Measurements from ENCODE around the gene KDM2B. TPM values are rescaled to one million over a fixed set of nuclear protein-coding genes. Genes with fewer than 3 reads are reported as not detected.

KDM2B gene
- total RNA-seq, 1 experiment from 2014 or later, result 15.5 TPM

GRCh38 chr12:121398355-121398754 lies 182.5 kb downstream of the KDM2B start:
- intact Hi-C loops (cut with micrococcal nuclease), result no loop called here
- CTCF ChIA-PET, result interaction anchor here (0.6 kb wide), 1 partner anchor 38 kb away, joined by 4 read pairs; no protein-coding TSS in a partner anchor
- POLR2A ChIA-PET, result interaction anchor here (2.3 to 5.0 kb wide), 2 partner anchors 47 to 103 kb away, joined by 5 to 119 read pairs; partner anchors contain the start of gene ANAPC5
- Mint-ChIP-seq H3K9me3 (ENCODE audit: unreplicated experiment) (no peaks in the 10 kb centered on the region), H3K27me3 (ENCODE audit: insufficient read depth, unreplicated experiment) (no peaks in the 10 kb centered on the region), H3K36me3 (ENCODE audit: insufficient read depth, unreplicated experiment) (no peaks in the 10 kb centered on the region), H3K4me1 (ENCODE audit: insufficient read depth, unreplicated experiment) (peaks cover 14% of the 10 kb centered on the region), H3K27ac (ENCODE audit: low read depth, unreplicated experiment) (no peak overlapping the region), H3K4me3 (ENCODE audit: unreplicated experiment) (peak overlapping the region; percentile 90)
- TF ChIP-seq CTCF (IDR thresholded peaks at IDR 0.05; ENCODE audit: unreplicated experiment), result no peak
- DNase-seq (ENCODE audit: unreplicated experiment), result no peak
- BruUV-seq (replicated peaks), result no TSS peak

GRCh38 chr12:121397521-121397920 lies 183.3 kb downstream of the KDM2B start:
- H3K9me3 Mint-ChIP-seq (ENCODE audit: unreplicated experiment), result no peaks in the 10 kb centered on the region
- H3K27ac Mint-ChIP-seq (ENCODE audit: low read depth, unreplicated experiment), result no peak overlapping the region
- H3K4me3 Mint-ChIP-seq (ENCODE audit: unreplicated experiment), result no peak overlapping the region
- intact Hi-C loops (cut with micrococcal nuclease), result no loop called here
- no peak for TF ChIP-seq CTCF (IDR thresholded peaks at IDR 0.05; ENCODE audit: unreplicated experiment)
- peaks cover 12% of the 10 kb centered on the region for H3K4me1 Mint-ChIP-seq (ENCODE audit: insufficient read depth, unreplicated experiment)
- no TSS peak for BruUV-seq (replicated peaks)
- H3K27me3 Mint-ChIP-seq (ENCODE audit: insufficient read depth, unreplicated experiment), result no peaks in the 10 kb centered on the region
- ChIA-PET POLR2A (no interaction called here), CTCF (no interaction called here)
- no peak for DNase-seq (ENCODE audit: unreplicated experiment)
- H3K36me3 Mint-ChIP-seq (ENCODE audit: insufficient read depth, unreplicated experiment), result no peaks in the 10 kb centered on the region

GRCh38 chr12:121392325-121392716 lies 188.5 kb downstream of the KDM2B start:
- Mint-ChIP-seq H3K36me3 (ENCODE audit: insufficient read depth, unreplicated experiment) (no peaks in the 10 kb centered on the region), H3K4me3 (ENCODE audit: unreplicated experiment) (no peak overlapping the region), H3K27ac (ENCODE audit: low read depth, unreplicated experiment) (no peak overlapping the region), H3K9me3 (ENCODE audit: unreplicated experiment) (no peaks in the 10 kb centered on the region), H3K4me1 (ENCODE audit: insufficient read depth, unreplicated experiment) (peaks cover 13% of the 10 kb centered on the region), H3K27me3 (ENCODE audit: insufficient read depth, unreplicated experiment) (no peaks in the 10 kb centered on the region)
- no peak for TF ChIP-seq CTCF (IDR thresholded peaks at IDR 0.05; ENCODE audit: unreplicated experiment)
- ChIA-PET CTCF (interaction anchor here (0.6 kb wide), 1 partner anchor 10 kb away, joined by 3 read pairs; no protein-coding TSS in a partner anchor), POLR2A (no interaction called here)
- no peak for DNase-seq (ENCODE audit: unreplicated experiment)
- intact Hi-C loops (cut with micrococcal nuclease), result no loop called here
- no TSS peak for BruUV-seq (replicated peaks)

- ChIA-PET POLR2A (interaction anchor here (0.6 to 1.2 kb wide), 2 partner anchors 8 to 206 kb away, joined by 5 to 8 read pairs; partner anchors contain the start of gene RNF34), CTCF (interaction anchor here (0.6 to 0.7 kb wide), 3 partner anchors 11 to 227 kb away, joined by 3 to 4 read pairs (median 4); no protein-coding TSS in a partner anchor)
- H3K4me3 Mint-ChIP-seq (ENCODE audit: unreplicated experiment), result no peak overlapping the region
- BruUV-seq (replicated peaks), result no TSS peak
- H3K9me3 Mint-ChIP-seq (ENCODE audit: unreplicated experiment), result no peaks in the 10 kb centered on the region
- intact Hi-C loops (cut with micrococcal nuclease), result no loop called here
- no peak overlapping the region for H3K27ac Mint-ChIP-seq (ENCODE audit: low read depth, unreplicated experiment)
- peaks cover 13% of the 10 kb centered on the region for H3K4me1 Mint-ChIP-seq (ENCODE audit: insufficient read depth, unreplicated experiment)
- TF ChIP-seq CTCF (IDR thresholded peaks at IDR 0.05; ENCODE audit: unreplicated experiment), result no peak
- no peak for DNase-seq (ENCODE audit: unreplicated experiment)
- no peaks in the 10 kb centered on the region for H3K27me3 Mint-ChIP-seq (ENCODE audit: insufficient read depth, unreplicated experiment)
- H3K36me3 Mint-ChIP-seq (ENCODE audit: insufficient read depth, unreplicated experiment), result no peaks in the 10 kb centered on the region
These were observed 189.1 kb downstream of the KDM2B start for GRCh38 chr12:121391619-121392324.
